Brain microvascular endothelial cell (primary cell): ENCODE data around the gene HARBI1.

Experiments
- DNase-seq: peaks from one replicate; pipeline ENCODE4 v3.0.0-alpha.2; 2020
- H3K27ac ChIP-seq: fragments of 250-450 bp; sonication (Bioruptor Pico); 2 replicates; pipeline ENCODE4 v1.5.1; 2020; ENCODE audit warnings: mild to moderate bottlenecking, moderate library complexity
- H3K27me3 ChIP-seq: fragments of 250-450 bp; sonication (Bioruptor Pico); replicated peaks from 2 replicates; pipeline ENCODE4 v1.5.1; 2020; ENCODE audit warnings: mild to moderate bottlenecking
- H3K36me3 ChIP-seq: fragments of 250-450 bp; sonication (Bioruptor Pico); replicated peaks from 2 replicates; pipeline ENCODE4 v1.5.1; 2020; ENCODE audit warnings: mild to moderate bottlenecking
- H3K4me3 ChIP-seq: 2 replicates; pipeline ENCODE4 v1.5.1; 2011; ENCODE audit warnings: low read depth, mild to moderate bottlenecking, control low read depth, low read length, moderate library complexity
- in situ Hi-C: cut with HindIII; loops from 2 replicates; pipeline ENCODE4 v1.10.0; 2017; ENCODE audit warnings: low sequenced_read_pairs, low pct_ligation_motif_present
- TF ChIP-seq, protein P1 (sequence below): IDR thresholded peaks from 2 replicates; pipeline ENCODE4 v1.5.1; 2011; ENCODE audit warnings: low read depth, mild to moderate bottlenecking, moderate library complexity, low read length, control low read depth, inconsistent platforms; ENCODE audit errors: missing control alignments

Gene HARBI1

DNA sequence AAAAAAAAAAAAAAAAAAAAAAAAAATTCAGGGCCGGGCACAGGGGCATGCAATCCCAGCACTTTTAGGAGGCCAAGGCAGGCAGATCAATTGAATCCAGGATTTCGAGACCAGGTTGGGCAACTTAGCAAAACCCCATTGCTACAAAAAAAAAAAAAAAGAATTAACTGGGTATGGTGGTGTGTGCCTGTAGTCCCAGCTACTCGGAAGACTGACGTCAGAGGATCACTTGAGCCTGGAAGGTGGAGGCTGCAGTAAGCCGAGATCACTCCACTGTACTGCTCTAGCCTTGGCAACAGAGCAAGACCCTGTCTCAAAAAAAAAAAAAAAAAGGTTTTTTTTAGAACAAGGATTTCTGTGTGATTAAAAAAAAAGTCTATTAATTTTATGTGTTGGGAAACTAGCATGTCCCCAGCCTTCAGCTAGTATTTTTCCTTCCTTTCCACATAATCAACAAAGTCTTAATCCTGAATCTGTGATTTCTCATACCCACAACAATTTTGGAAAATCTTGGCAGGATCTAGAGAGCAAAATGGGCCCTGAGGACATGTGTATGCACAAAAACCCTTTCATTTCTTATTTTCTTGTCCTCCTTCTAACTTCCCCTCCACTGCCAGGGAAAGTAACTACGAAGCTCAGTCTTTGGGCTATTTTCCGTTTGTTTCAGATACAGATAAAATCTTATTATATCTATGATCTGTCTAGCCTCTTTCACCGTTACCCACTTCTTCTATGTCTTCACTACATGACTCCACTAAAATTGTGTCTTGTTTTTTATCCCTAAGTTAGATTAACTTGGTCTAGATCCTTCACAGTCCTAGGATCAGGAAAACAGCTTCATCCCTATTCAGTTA is 17.5 kb downstream of the HARBI1 start:
- H3K27ac ChIP-seq: no peak overlapping the region
- no peaks in the 10 kb centered on the region for H3K27me3 ChIP-seq
- DNase-seq: no peak
- in situ Hi-C loops: no loop called here
- H3K36me3 ChIP-seq: peaks cover 3% of the 10 kb centered on the region
- TF ChIP-seq, protein P1, sequence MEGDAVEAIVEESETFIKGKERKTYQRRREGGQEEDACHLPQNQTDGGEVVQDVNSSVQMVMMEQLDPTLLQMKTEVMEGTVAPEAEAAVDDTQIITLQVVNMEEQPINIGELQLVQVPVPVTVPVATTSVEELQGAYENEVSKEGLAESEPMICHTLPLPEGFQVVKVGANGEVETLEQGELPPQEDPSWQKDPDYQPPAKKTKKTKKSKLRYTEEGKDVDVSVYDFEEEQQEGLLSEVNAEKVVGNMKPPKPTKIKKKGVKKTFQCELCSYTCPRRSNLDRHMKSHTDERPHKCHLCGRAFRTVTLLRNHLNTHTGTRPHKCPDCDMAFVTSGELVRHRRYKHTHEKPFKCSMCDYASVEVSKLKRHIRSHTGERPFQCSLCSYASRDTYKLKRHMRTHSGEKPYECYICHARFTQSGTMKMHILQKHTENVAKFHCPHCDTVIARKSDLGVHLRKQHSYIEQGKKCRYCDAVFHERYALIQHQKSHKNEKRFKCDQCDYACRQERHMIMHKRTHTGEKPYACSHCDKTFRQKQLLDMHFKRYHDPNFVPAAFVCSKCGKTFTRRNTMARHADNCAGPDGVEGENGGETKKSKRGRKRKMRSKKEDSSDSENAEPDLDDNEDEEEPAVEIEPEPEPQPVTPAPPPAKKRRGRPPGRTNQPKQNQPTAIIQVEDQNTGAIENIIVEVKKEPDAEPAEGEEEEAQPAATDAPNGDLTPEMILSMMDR: no peak
- no peak overlapping the region for H3K4me3 ChIP-seq

DNA sequence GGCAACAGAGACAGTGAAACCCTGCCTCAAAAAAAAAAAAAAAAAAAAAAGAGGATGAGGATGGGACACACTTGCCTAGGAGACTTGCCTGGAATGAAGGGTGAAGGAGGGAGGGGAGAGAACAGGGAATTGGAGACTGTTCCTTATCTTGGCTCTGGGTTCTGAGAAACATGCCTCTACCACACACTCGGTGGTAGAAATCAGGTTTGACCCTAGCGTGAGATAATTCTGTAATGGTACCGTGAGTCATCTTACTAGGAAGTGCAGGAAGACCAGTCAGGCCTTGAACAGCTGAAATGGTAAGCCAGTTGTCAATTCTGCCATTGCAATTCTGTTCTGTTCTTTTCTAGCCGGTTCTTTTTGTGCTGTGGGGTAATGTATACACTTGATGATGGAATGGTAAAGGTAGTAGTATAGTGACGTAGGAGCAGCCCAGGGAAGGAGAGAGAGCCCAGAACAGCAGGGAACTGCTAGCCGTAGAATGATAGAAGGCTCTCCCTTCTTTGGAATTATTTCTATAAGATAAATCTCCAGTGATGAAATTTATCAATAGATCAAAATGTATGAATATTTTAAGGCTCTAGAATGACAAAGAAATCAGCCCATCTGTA is 19.3 kb downstream of the HARBI1 start:
- no peaks in the 10 kb centered on the region for H3K36me3 ChIP-seq
- peak; percentile 72 for DNase-seq
- TF ChIP-seq, protein P1: no peak
- no peaks in the 10 kb centered on the region for H3K27me3 ChIP-seq
- H3K27ac ChIP-seq: peak overlapping the region; percentile 34
- in situ Hi-C loops: no loop called here
- H3K4me3 ChIP-seq: no peak overlapping the region

DNA sequence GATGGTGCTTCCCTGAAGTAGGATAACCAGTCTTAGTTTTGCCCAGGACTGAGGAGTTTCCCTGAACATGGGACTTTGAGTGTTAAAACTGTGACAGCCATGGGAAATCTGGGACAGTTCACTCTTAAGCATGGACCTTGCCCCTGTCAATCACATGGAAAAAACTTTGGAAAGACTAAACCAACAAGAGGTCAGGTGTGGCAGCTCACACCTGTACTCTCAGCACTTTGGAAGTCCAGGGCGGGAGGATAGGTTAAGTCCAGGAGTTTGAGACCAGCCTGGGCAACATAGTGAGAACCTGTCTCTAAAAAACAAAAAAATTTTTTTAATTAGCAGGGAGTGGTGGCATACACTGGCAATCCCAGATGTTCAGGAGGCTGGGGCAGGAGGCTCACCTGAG is 19.9 kb downstream of the HARBI1 start:
- H3K36me3 ChIP-seq: no peaks in the 10 kb centered on the region
- TF ChIP-seq, protein P1: no peak
- H3K4me3 ChIP-seq: no peak overlapping the region
- no peaks in the 10 kb centered on the region for H3K27me3 ChIP-seq
- in situ Hi-C loops: no loop called here
- H3K27ac ChIP-seq: no peak overlapping the region
- DNase-seq: no peak

DNA sequence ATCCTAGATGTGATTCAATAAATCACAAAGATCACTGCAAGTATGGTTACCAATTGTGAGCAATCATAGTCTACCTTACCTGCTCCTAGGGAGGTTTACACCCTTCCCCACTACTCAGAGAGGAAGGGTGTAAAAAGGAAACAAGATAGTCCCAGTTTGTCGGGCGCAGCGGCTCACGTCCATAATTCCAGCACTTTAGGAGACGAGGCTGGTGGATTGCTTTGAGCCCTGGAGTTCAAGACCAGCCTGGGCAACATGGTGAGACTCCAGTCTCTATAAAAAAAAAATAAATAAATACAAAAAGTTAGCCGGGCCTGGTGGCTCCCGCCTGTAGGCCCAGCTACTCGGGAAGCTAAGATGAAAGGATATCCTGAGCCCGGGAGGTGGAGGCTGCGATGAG is 22.2 kb downstream of the HARBI1 start:
- Histone ChIP-seq H3K27me3 (no peaks in the 10 kb centered on the region), H3K4me3 (no peak overlapping the region), H3K36me3 (no peaks in the 10 kb centered on the region), H3K27ac (no peak overlapping the region)
- no peak for DNase-seq
- in situ Hi-C loops: no loop called here
- TF ChIP-seq, protein P1: no peak

DNA sequence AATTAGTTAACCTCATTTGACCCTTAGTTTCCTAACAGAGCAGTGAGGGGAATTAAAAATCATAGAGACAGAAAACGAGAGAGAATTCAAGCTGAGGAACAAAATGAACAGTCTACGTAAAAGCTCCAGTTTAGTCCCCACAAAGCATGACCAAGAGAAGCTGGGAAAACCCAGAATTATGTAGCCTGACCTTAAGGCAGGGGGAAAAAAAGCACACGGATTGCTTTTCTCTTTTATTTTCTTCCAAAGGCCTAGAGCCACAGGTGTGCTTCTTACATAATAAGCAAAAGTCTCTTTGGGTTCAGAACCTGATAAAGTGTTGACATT is 22.7 kb downstream of the HARBI1 start:
- peak overlapping the region; percentile 59 for H3K27ac ChIP-seq
- in situ Hi-C loops: no loop called here
- no peaks in the 10 kb centered on the region for H3K27me3 ChIP-seq
- no peak for DNase-seq
- H3K4me3 ChIP-seq: peak overlapping the region; percentile 90
- TF ChIP-seq, protein P1: no peak
- H3K36me3 ChIP-seq: no peaks in the 10 kb centered on the region
